Astrocyte of the spinal cord (primary cell): ENCODE data around the gene MOCS1.

ENCODE experiments used
- DNase-seq: peaks from one replicate; pipeline ENCODE4 v3.0.0; 2011; ENCODE audit warnings: low read depth, low spot score
- H3K4me3 ChIP-seq: 2 replicates; pipeline ENCODE4 v1.5.1; 2011; ENCODE audit warnings: low read depth, mild to moderate bottlenecking, low read length, moderate library complexity
- in situ Hi-C: cut with HindIII; loops from 2 replicates; pipeline ENCODE4 v1.10.0; 2017; ENCODE audit warnings: low sequenced_read_pairs
- TF ChIP-seq, protein P1 (sequence below): IDR thresholded peaks from 2 replicates; pipeline ENCODE4 v1.5.1; 2012; ENCODE audit warnings: low read depth, mild to moderate bottlenecking, low read length, inconsistent platforms

Gene MOCS1

GRCh38 chr6:39915866-39916265, 18.4 kb downstream of the MOCS1 start:
- in situ Hi-C loops, result no loop called here
- H3K4me3 ChIP-seq, result no peak overlapping the region
- TF ChIP-seq, protein P1, sequence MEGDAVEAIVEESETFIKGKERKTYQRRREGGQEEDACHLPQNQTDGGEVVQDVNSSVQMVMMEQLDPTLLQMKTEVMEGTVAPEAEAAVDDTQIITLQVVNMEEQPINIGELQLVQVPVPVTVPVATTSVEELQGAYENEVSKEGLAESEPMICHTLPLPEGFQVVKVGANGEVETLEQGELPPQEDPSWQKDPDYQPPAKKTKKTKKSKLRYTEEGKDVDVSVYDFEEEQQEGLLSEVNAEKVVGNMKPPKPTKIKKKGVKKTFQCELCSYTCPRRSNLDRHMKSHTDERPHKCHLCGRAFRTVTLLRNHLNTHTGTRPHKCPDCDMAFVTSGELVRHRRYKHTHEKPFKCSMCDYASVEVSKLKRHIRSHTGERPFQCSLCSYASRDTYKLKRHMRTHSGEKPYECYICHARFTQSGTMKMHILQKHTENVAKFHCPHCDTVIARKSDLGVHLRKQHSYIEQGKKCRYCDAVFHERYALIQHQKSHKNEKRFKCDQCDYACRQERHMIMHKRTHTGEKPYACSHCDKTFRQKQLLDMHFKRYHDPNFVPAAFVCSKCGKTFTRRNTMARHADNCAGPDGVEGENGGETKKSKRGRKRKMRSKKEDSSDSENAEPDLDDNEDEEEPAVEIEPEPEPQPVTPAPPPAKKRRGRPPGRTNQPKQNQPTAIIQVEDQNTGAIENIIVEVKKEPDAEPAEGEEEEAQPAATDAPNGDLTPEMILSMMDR, result no peak
- no peak for DNase-seq

- in situ Hi-C loops, result no loop called here
Observed at GRCh38 chr6:39914239-39914638, 20.0 kb downstream of the MOCS1 start.

GRCh38 chr6:39913391-39913916, 20.8 kb downstream of the MOCS1 start:
- DNase-seq, result no peak
- no peak overlapping the region for H3K4me3 ChIP-seq
- TF ChIP-seq, protein P1, result no peak
- in situ Hi-C loops, result no loop called here

More at GRCh38 chr6:39914239-39914638, 20.0 kb downstream of the MOCS1 start:
- DNase-seq, result no peak
- TF ChIP-seq, protein P1, result no peak
- no peak overlapping the region for H3K4me3 ChIP-seq

GRCh38 chr6:39912446-39912845, 21.8 kb downstream of the MOCS1 start:
- no peak overlapping the region for H3K4me3 ChIP-seq
- TF ChIP-seq, protein P1, result no peak
- DNase-seq, result no peak
- in situ Hi-C loops, result no loop called here

GRCh38 chr6:39911513-39912125, 22.6 kb downstream of the MOCS1 start:
- DNase-seq, result no peak
- in situ Hi-C loops, result no loop called here

GRCh38 chr6:39910744-39911143, 23.5 kb downstream of the MOCS1 start:
- TF ChIP-seq, protein P1, result no peak
- H3K4me3 ChIP-seq, result no peak overlapping the region
- in situ Hi-C loops, result no loop called here
- DNase-seq, result no peak

More at GRCh38 chr6:39911513-39912125, 22.6 kb downstream of the MOCS1 start:
- H3K4me3 ChIP-seq, result no peak overlapping the region
- TF ChIP-seq, protein P1, result no peak
